Sigmoid colon (tissue), 4 donors: ENCODE data around the gene MAPT.

Source experiments
- CTCF ChIP-seq, 4 experiments: fragments of 450-650 bp in 3 of 4; fragments of 200-600 bp in 1 of 4; IDR thresholded peaks; one replicate each; pipeline ENCODE4 v1.5.1; 2016 to 2019; ENCODE audit warnings: antibody characterized with exemption in 4 of 4, mild to moderate bottlenecking in 3 of 4, moderate library complexity in 2 of 4
- EP300 ChIP-seq, 4 donors: sonication (generic); formaldehyde crosslinking; IDR thresholded peaks; one replicate each; pipeline ENCODE4 v1.6.1; 2017; ENCODE audit warnings: antibody characterized with exemption in 4 of 4
- POLR2A ChIP-seq, 2 donors: fragments of 450-650 bp; IDR thresholded peaks; one replicate each; pipeline ENCODE4 v1.6.1; 2016; ENCODE audit warnings: antibody characterized with exemption in 2 of 2, mild to moderate bottlenecking in 2 of 2, moderate library complexity in 2 of 2

- TF ChIP-seq POLR2A (IDR thresholded peaks at IDR 0.05) = no peak
- no peak for TF ChIP-seq CTCF (IDR thresholded peaks at IDR 0.05)
- TF ChIP-seq EP300 (IDR thresholded peaks at IDR 0.05) = no peak
Measured at GRCh38 chr17:46042246-46042645, 147.9 kb downstream of the MAPT start.
